Mesothelial cell of epicardium (in vitro differentiated cells): Measurements from ENCODE around the gene PAEP. TPM values are rescaled to one million over a fixed set of nuclear protein-coding genes. Genes with fewer than 3 reads are reported as not detected.

ENCODE experiments used
- DNase-seq, 2 experiments: peaks; one replicate each; pipeline ENCODE4 v3.0.0; 2021; ENCODE audit warnings: low spot score in 2 of 2; ENCODE audit not compliant: unreplicated experiment in 2 of 2
- H3K27ac Mint-ChIP-seq: 2 replicates; pipeline ENCODE4 v1.8.0; 2021; ENCODE audit warnings: mixed read lengths
- H3K27me3 Mint-ChIP-seq: 2 replicates; pipeline ENCODE4 v1.8.0; 2021; ENCODE audit warnings: low read depth, mixed read lengths
- H3K36me3 Mint-ChIP-seq: 2 replicates; pipeline ENCODE4 v1.8.0; 2021; ENCODE audit warnings: mixed read lengths
- H3K4me1 Mint-ChIP-seq: 2 replicates; pipeline ENCODE4 v1.8.0; 2021; ENCODE audit warnings: mixed read lengths
- H3K4me3 Mint-ChIP-seq: 2 replicates; pipeline ENCODE4 v1.8.0; 2021; ENCODE audit warnings: mild to moderate bottlenecking, moderate library complexity, mixed read lengths
- H3K9me3 Mint-ChIP-seq: 2 replicates; pipeline ENCODE4 v1.8.0; 2021; ENCODE audit warnings: mixed read lengths
- total RNA-seq: library from RNA; stranded (reverse); gene quantifications from 3 replicates; pipeline ENCODE4 v1.2.1, GENCODE V29; 2021
- TF ChIP-seq, protein P1 (sequence below): fragments of 200-600 bp; sonication (generic); IDR thresholded peaks from one replicate; pipeline ENCODE4 v1.5.0; 2021; ENCODE audit warnings: antibody characterized with exemption; ENCODE audit not compliant: unreplicated experiment

The PAEP gene
- total RNA-seq, 1 donor from 2014 or later, result not detected

GRCh38 chr9:135605238-135605781, 43.8 kb downstream of the PAEP start:
- no peaks in the 10 kb centered on the region for H3K36me3 Mint-ChIP-seq
- peak; percentile 24 to 34 for DNase-seq
- H3K9me3 Mint-ChIP-seq, result no peaks in the 10 kb centered on the region
- no peaks in the 10 kb centered on the region for H3K4me1 Mint-ChIP-seq
- H3K27me3 Mint-ChIP-seq, result peaks cover 9% of the 10 kb centered on the region
- TF ChIP-seq, protein P1, sequence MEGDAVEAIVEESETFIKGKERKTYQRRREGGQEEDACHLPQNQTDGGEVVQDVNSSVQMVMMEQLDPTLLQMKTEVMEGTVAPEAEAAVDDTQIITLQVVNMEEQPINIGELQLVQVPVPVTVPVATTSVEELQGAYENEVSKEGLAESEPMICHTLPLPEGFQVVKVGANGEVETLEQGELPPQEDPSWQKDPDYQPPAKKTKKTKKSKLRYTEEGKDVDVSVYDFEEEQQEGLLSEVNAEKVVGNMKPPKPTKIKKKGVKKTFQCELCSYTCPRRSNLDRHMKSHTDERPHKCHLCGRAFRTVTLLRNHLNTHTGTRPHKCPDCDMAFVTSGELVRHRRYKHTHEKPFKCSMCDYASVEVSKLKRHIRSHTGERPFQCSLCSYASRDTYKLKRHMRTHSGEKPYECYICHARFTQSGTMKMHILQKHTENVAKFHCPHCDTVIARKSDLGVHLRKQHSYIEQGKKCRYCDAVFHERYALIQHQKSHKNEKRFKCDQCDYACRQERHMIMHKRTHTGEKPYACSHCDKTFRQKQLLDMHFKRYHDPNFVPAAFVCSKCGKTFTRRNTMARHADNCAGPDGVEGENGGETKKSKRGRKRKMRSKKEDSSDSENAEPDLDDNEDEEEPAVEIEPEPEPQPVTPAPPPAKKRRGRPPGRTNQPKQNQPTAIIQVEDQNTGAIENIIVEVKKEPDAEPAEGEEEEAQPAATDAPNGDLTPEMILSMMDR, result no peak
- H3K4me3 Mint-ChIP-seq, result no peak overlapping the region
- H3K27ac Mint-ChIP-seq, result no peak overlapping the region

DNA sequence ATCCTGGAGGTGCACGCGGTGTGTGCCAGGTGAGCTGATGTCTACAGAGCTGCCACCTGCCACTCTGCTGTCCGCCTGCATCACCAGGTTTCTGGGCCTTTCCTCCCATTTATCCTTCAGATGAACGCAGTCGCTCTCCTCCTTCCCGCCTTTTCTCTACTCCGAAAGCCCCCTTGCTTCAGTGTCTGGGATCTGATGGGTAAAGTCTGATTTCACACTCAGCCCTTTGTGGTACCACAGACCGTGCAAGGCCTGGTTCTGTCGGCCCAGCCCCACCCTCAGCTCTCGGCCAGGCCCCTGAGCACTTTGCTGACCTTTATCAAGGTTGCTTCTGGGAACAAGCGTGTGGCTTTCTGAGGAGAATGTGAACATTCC, 45.3 kb downstream of the PAEP start:
- peak overlapping the region; percentile 37 for H3K27ac Mint-ChIP-seq
- TF ChIP-seq, protein P1, result no peak

GRCh38 chr9:135607401-135608293, 46.1 kb downstream of the PAEP start:
- TF ChIP-seq, protein P1, result no peak
- H3K36me3 Mint-ChIP-seq, result no peaks in the 10 kb centered on the region
- peaks cover 1% of the 10 kb centered on the region for H3K27me3 Mint-ChIP-seq
- no peaks in the 10 kb centered on the region for H3K4me1 Mint-ChIP-seq
- no peak overlapping the region for H3K4me3 Mint-ChIP-seq
- peak; percentile 15 to 36 for DNase-seq
- no peak overlapping the region for H3K27ac Mint-ChIP-seq
- H3K9me3 Mint-ChIP-seq, result no peaks in the 10 kb centered on the region

More for the DNA sequence above, 45.3 kb downstream of the PAEP start:
- no peaks in the 10 kb centered on the region for H3K4me1 Mint-ChIP-seq
- no peaks in the 10 kb centered on the region for H3K9me3 Mint-ChIP-seq
- DNase-seq, result no peak
- no peak overlapping the region for H3K4me3 Mint-ChIP-seq
- H3K27me3 Mint-ChIP-seq, result peaks cover 1% of the 10 kb centered on the region
- no peaks in the 10 kb centered on the region for H3K36me3 Mint-ChIP-seq

DNA sequence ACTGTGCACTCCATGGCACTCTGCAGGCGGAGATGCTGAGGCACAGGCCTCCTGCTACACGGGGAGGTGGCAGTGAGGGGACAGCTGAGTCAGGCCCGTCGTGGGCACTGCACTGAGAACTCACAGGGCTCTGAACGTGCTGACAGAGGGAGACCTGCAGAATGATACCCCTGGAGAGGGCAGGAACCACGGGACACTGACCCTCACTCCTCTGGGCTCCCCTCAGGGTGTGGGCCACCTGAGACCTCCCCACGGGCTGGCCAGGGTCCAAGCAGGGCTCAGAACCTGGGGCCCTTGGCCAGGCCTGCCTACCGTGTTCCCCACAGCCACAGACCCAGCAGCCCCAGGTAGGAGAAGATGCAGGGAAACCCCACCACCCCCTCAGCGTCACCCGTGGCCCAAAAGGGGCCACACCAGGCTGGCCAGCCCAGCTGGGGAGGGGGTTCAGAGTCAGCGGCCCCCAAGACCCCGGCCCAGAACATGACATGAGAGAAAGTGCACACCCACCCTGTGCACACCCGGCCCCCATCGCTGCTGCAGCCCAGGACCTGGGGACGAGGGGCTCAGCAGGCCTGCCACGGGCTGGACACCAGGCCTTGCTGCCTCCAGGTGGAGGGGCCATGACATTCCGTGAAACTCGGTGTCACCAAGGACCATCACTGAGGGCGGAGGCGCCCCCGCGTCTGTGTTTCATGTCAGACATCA, 46.9 kb downstream of the PAEP start:
- Mint-ChIP-seq H3K4me1 (no peaks in the 10 kb centered on the region), H3K27me3 (peaks cover 1% of the 10 kb centered on the region), H3K36me3 (no peaks in the 10 kb centered on the region), H3K27ac (no peak overlapping the region), H3K4me3 (no peak overlapping the region), H3K9me3 (no peaks in the 10 kb centered on the region)
- TF ChIP-seq, protein P1, result no peak
- peak; percentile 17 to 36 for DNase-seq

GRCh38 chr9:135608999-135609317, 47.4 kb downstream of the PAEP start:
- TF ChIP-seq, protein P1, result no peak
- H3K4me3 Mint-ChIP-seq, result no peak overlapping the region
- no peak overlapping the region for H3K27ac Mint-ChIP-seq
- DNase-seq, result peak in 1 of 2 experiments; percentile 13
- H3K9me3 Mint-ChIP-seq, result no peaks in the 10 kb centered on the region
- no peaks in the 10 kb centered on the region for H3K36me3 Mint-ChIP-seq
- no peaks in the 10 kb centered on the region for H3K4me1 Mint-ChIP-seq
- peaks cover 1% of the 10 kb centered on the region for H3K27me3 Mint-ChIP-seq
